ENCODE measurements around the gene BAIAP2L2. TPM values are rescaled to one million over a fixed set of nuclear protein-coding genes. Genes with fewer than 3 reads are reported as not detected.
A peak's percentile ranks its signal among the peaks of the same experiment; 100 is the strongest.

Gene BAIAP2L2
- total RNA-seq, 1 donor = 1.1 TPM

DNA sequence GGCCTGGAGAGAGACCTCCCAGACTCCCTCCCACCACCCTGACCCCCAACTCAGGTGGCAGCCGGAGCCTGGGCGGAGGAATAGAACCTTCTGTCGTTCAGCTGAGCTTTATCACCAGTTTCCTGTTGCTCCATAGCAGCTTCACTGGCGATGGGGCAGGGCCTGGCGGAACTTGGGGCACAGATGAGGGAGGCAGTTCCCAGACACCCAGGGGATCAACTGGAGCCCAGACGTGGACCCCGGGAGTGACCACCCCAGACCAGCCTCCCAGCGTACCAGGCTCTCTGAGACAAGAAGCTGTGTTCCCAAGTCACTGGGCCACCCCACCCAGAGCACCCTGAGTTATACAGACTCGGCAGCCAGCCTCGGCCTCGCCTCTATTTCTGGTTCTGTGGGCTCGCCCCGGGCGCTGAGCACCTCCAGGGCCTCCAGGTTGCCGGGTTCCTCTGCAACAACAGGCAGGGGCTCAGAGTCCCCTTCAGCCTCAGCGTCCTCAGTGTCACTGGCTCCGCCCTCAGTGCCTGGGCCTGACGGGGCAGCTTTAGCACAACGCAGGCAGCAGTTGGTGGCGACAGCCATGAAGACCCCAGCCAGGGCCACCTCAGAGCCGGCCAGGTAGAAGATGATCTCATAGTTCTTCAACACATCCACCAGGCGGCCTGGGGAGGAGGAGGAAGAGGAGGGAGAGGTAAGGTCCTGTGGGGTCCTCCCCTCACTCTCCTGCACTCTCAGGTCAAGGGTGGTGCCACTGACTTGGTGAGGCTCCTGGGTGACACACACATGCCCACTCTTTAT, 32.2 kb downstream of the BAIAP2L2 start:
- H3K9me3 ChIP-seq (ENCODE audit: low read depth, low read length) = no peaks in the 10 kb centered on the region
- peaks cover 19% of the 10 kb centered on the region for H3K27me3 ChIP-seq (ENCODE audit: insufficient read depth, low read length)
- H4K20me1 ChIP-seq (ENCODE audit: insufficient read depth, low read length) = peaks cover 3% of the 10 kb centered on the region
- H3K4me1 ChIP-seq (ENCODE audit: insufficient read depth, low read length) = no peaks in the 10 kb centered on the region
- TF ChIP-seq, protein P1, sequence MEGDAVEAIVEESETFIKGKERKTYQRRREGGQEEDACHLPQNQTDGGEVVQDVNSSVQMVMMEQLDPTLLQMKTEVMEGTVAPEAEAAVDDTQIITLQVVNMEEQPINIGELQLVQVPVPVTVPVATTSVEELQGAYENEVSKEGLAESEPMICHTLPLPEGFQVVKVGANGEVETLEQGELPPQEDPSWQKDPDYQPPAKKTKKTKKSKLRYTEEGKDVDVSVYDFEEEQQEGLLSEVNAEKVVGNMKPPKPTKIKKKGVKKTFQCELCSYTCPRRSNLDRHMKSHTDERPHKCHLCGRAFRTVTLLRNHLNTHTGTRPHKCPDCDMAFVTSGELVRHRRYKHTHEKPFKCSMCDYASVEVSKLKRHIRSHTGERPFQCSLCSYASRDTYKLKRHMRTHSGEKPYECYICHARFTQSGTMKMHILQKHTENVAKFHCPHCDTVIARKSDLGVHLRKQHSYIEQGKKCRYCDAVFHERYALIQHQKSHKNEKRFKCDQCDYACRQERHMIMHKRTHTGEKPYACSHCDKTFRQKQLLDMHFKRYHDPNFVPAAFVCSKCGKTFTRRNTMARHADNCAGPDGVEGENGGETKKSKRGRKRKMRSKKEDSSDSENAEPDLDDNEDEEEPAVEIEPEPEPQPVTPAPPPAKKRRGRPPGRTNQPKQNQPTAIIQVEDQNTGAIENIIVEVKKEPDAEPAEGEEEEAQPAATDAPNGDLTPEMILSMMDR (IDR thresholded peaks at IDR 0.05; ENCODE audit: extremely low read depth, low read depth, low read length) = no peak
- peak; percentile 81 for DNase-seq (ENCODE audit: insufficient read length, low spot score, missing footprints)
- no peak overlapping the region for H3K4me3 ChIP-seq (ENCODE audit: insufficient read depth, low read length)
- H2AFZ ChIP-seq (ENCODE audit: low read length) = no peak overlapping the region
- H3K36me3 ChIP-seq (ENCODE audit: insufficient read depth, low read length) = peaks cover 6% of the 10 kb centered on the region
- H3K27ac ChIP-seq (ENCODE audit: low read depth, low read length) = no peak overlapping the region
- no peaks in the 10 kb centered on the region for H3K79me2 ChIP-seq (ENCODE audit: insufficient read depth, low read length)
- no peak overlapping the region for H3K4me2 ChIP-seq (ENCODE audit: insufficient read depth, low read length)

DNA sequence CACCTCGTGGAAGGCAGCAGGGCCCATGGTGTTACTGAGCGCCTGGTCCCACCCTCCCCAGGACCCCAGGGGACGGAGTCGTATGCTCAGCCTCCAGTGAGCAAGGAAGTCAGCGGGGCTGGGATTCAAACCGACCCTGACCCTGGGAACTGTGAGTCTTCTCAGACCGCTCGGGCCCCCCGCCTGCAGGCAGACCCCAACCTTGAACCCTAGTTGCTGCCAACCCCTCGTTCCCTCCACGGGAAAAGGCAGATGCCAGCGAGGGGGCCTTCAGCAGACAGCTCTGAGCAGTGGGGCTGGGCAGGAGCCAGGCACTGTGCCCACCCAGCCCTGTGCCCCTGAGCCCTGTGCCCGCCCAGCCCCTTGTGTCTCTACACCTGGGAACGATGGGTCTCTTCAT, 32.9 kb downstream of the BAIAP2L2 start:
- Histone ChIP-seq H3K79me2 (ENCODE audit: insufficient read depth, low read length) (no peaks in the 10 kb centered on the region), H3K4me3 (ENCODE audit: insufficient read depth, low read length) (no peak overlapping the region), H3K27ac (ENCODE audit: low read depth, low read length) (no peak overlapping the region), H3K4me2 (ENCODE audit: insufficient read depth, low read length) (no peak overlapping the region), H3K9me3 (ENCODE audit: low read depth, low read length) (no peaks in the 10 kb centered on the region), H3K4me1 (ENCODE audit: insufficient read depth, low read length) (no peaks in the 10 kb centered on the region), H3K36me3 (ENCODE audit: insufficient read depth, low read length) (peaks cover 13% of the 10 kb centered on the region), H3K27me3 (ENCODE audit: insufficient read depth, low read length) (peaks cover 19% of the 10 kb centered on the region), H4K20me1 (ENCODE audit: insufficient read depth, low read length) (peaks cover 3% of the 10 kb centered on the region), H2AFZ (ENCODE audit: low read length) (no peak overlapping the region)
- DNase-seq (ENCODE audit: insufficient read length, low spot score, missing footprints) = peak; percentile 87
- TF ChIP-seq, protein P1 (IDR thresholded peaks at IDR 0.05; ENCODE audit: extremely low read depth, low read depth, low read length) = no peak

DNA sequence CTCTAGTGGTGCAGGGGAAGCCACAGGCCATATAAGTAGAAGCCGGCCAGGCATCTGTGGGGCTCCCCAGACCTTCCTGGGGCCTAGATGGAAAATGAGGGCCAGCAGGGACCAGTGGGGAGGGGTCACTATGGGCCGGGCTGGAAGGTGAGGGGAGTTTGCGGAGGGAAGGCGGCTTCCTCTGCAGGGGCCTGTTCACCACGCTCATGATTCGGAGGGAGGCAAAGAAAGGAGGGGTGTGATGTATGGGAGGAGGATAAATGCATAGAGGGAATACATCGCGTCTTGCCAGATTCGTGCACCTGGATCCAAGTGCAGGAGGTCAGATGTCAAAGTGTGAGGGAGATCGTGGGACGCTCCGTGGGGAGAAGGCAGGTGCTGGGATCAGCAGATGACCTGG, 33.4 kb downstream of the BAIAP2L2 start:
- Histone ChIP-seq H3K4me2 (ENCODE audit: insufficient read depth, low read length) (no peak overlapping the region), H2AFZ (ENCODE audit: low read length) (no peak overlapping the region), H3K4me1 (ENCODE audit: insufficient read depth, low read length) (no peaks in the 10 kb centered on the region), H3K9me3 (ENCODE audit: low read depth, low read length) (no peaks in the 10 kb centered on the region), H3K27ac (ENCODE audit: low read depth, low read length) (no peak overlapping the region), H3K36me3 (ENCODE audit: insufficient read depth, low read length) (peaks cover 16% of the 10 kb centered on the region), H3K4me3 (ENCODE audit: insufficient read depth, low read length) (no peak overlapping the region), H3K79me2 (ENCODE audit: insufficient read depth, low read length) (no peaks in the 10 kb centered on the region), H3K27me3 (ENCODE audit: insufficient read depth, low read length) (peaks cover 14% of the 10 kb centered on the region), H4K20me1 (ENCODE audit: insufficient read depth, low read length) (peaks cover 3% of the 10 kb centered on the region)
- DNase-seq (ENCODE audit: insufficient read length, low spot score, missing footprints) = peak; percentile 78
- TF ChIP-seq, protein P1 (IDR thresholded peaks at IDR 0.05; ENCODE audit: extremely low read depth, low read depth, low read length) = no peak

DNA sequence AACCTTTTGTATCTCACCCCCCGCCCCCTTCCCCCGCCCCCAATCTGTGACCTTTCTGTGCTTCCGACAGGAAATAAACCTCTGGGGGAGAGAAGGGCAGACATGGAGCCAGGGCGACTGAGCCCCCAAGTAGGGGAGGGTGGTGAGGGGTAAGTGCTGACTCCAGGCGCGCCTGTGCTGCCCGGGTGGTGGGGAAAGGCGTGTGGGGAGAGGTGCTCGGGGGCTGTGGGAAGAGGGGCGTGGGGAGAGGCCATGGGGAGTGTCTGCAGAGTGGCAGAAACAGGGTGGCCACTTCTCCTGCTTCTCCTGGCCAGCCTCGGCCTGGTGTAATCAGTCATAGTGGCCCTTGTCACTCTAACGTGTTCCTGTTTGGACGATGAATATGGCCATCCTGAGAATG, 34.5 kb downstream of the BAIAP2L2 start:
- Histone ChIP-seq H3K79me2 (ENCODE audit: insufficient read depth, low read length) (no peaks in the 10 kb centered on the region), H2AFZ (ENCODE audit: low read length) (no peak overlapping the region), H4K20me1 (ENCODE audit: insufficient read depth, low read length) (no peaks in the 10 kb centered on the region), H3K4me2 (ENCODE audit: insufficient read depth, low read length) (no peak overlapping the region), H3K27ac (ENCODE audit: low read depth, low read length) (no peak overlapping the region), H3K4me1 (ENCODE audit: insufficient read depth, low read length) (no peaks in the 10 kb centered on the region), H3K4me3 (ENCODE audit: insufficient read depth, low read length) (no peak overlapping the region), H3K36me3 (ENCODE audit: insufficient read depth, low read length) (peaks cover 20% of the 10 kb centered on the region), H3K27me3 (ENCODE audit: insufficient read depth, low read length) (peaks cover 5% of the 10 kb centered on the region), H3K9me3 (ENCODE audit: low read depth, low read length) (no peaks in the 10 kb centered on the region)
- DNase-seq (ENCODE audit: insufficient read length, low spot score, missing footprints) = peak; percentile 53
- TF ChIP-seq, protein P1 (IDR thresholded peaks at IDR 0.05; ENCODE audit: extremely low read depth, low read depth, low read length) = no peak
